Adipocyte (in vitro differentiated cells): ENCODE results near the gene GLIS2.

Experiments used
- DNase-seq: peaks from one replicate; pipeline ENCODE4 v3.0.0-alpha.2; 2015; ENCODE audit warnings: low read depth
- H3K27me3 ChIP-seq: replicated peaks from 2 replicates; pipeline ENCODE4 v1.7.0; 2013; ENCODE audit warnings: mild to moderate bottlenecking, low read length, moderate library complexity; ENCODE audit not compliant: control insufficient read depth, insufficient read depth
- H3K36me3 ChIP-seq: 2 replicates; pipeline ENCODE4 v1.7.0; 2013; ENCODE audit warnings: low read length, mild to moderate bottlenecking, moderate library complexity; ENCODE audit not compliant: control insufficient read depth, insufficient read depth, severe bottlenecking
- H3K4me1 ChIP-seq: 2 replicates; pipeline ENCODE4 v1.7.0; 2013; ENCODE audit warnings: mild to moderate bottlenecking, low read length, moderate library complexity; ENCODE audit not compliant: control insufficient read depth, insufficient read depth
- H3K4me3 ChIP-seq: 2 replicates; pipeline ENCODE4 v1.7.0; 2013; ENCODE audit warnings: mild to moderate bottlenecking, low read length, moderate library complexity
- H3K9ac ChIP-seq: 2 replicates; pipeline ENCODE4 v1.7.0; 2013; ENCODE audit warnings: mild to moderate bottlenecking, low read length, moderate library complexity
- H3K9me3 ChIP-seq: 2 replicates; pipeline ENCODE4 v1.7.0; 2013; ENCODE audit warnings: mild to moderate bottlenecking, low read length, moderate library complexity; ENCODE audit not compliant: control insufficient read depth

Gene GLIS2

GRCh38 chr16:4370570-4371356, 54.9 kb downstream of the GLIS2 start:
- Histone ChIP-seq H3K4me3 (peak overlapping the region; percentile 98), H3K9ac (peak overlapping the region; percentile 99)
- DNase-seq: peak; percentile 85

GRCh38 chr16:4371357-4372000, 55.6 kb downstream of the GLIS2 start, which contains the start of gene VASN:
Gene VASN (plus strand): TSS chr16:4371848. CDS start chr16:4380878, 9,030 bp downstream.
- no peaks in the 10 kb centered on the region for H3K36me3 ChIP-seq
- no peaks in the 10 kb centered on the region for H3K9me3 ChIP-seq
- peak within 1 kb of the TSS; percentile 98 for H3K4me3 ChIP-seq
- H3K4me1 ChIP-seq: peaks cover 55% of the 10 kb centered on the region
- no peaks in the 10 kb centered on the region for H3K27me3 ChIP-seq
- DNase-seq: peak; percentile 94
- peak within 1 kb of the TSS; percentile 99 for H3K9ac ChIP-seq

More at GRCh38 chr16:4370570-4371356, 54.9 kb downstream of the GLIS2 start:
- no peaks in the 10 kb centered on the region for H3K9me3 ChIP-seq
- no peaks in the 10 kb centered on the region for H3K36me3 ChIP-seq
- no peaks in the 10 kb centered on the region for H3K27me3 ChIP-seq
- H3K4me1 ChIP-seq: peaks cover 49% of the 10 kb centered on the region

- peak; percentile 54 for DNase-seq
- no peaks in the 10 kb centered on the region for H3K27me3 ChIP-seq
- peaks cover 61% of the 10 kb centered on the region for H3K4me1 ChIP-seq
- peak overlapping the region; percentile 98 for H3K4me3 ChIP-seq
- no peaks in the 10 kb centered on the region for H3K36me3 ChIP-seq
- no peaks in the 10 kb centered on the region for H3K9me3 ChIP-seq
- H3K9ac ChIP-seq: peak overlapping the region; percentile 99
These were observed 56.2 kb downstream of the GLIS2 start for GRCh38 chr16:4372001-4372577.

DNA sequence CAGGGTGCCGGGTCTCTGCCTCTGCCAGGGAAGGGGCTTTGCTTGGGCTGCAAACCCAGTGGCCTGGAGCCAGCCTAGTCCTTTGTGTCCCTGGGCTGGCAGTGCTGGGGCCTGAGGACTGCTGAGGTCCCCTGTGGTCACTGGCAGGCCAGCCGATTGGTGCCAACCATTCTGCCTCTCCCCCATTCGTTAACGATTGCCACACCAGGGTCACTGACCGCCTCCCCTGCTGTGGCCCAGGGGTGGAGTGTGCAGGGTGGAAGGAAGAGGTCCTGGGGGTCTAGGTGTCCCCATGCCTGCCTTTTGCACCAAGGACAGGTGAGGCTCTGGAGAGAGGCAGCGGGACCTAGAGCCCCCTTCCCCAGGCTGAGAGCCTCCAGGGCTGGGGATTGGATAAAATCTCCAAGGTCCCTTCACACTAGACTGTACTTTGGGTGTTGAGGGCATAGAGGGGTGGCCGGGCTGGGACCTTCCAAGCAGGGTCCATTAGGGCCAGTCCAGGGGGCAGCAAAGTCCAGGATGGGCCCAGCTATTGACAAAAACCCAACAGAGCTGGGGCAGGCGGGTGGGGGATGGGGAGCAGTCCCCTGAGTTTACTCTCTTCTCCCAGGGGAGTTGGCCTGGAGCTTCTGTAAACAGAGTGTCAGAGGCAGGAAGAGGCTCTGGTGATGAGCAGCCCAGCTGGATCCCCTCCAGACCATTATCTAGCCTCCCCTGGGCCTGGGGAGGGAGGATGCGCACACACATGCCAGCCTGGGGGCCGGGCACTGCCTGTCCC, 56.9 kb downstream of the GLIS2 start:
- Histone ChIP-seq H3K27me3 (no peaks in the 10 kb centered on the region), H3K4me1 (peaks cover 66% of the 10 kb centered on the region), H3K4me3 (peak overlapping the region; percentile 98), H3K9ac (peak overlapping the region; percentile 99), H3K9me3 (no peaks in the 10 kb centered on the region), H3K36me3 (no peaks in the 10 kb centered on the region)
- peak; percentile 50 for DNase-seq

- DNase-seq: peak; percentile 57
- no peaks in the 10 kb centered on the region for H3K9me3 ChIP-seq
- peak overlapping the region; percentile 98 for H3K4me3 ChIP-seq
- H3K27me3 ChIP-seq: no peaks in the 10 kb centered on the region
- peak overlapping the region; percentile 99 for H3K9ac ChIP-seq
- no peaks in the 10 kb centered on the region for H3K36me3 ChIP-seq
- peaks cover 73% of the 10 kb centered on the region for H3K4me1 ChIP-seq
These were observed 57.6 kb downstream of the GLIS2 start for GRCh38 chr16:4373356-4373908.

DNA sequence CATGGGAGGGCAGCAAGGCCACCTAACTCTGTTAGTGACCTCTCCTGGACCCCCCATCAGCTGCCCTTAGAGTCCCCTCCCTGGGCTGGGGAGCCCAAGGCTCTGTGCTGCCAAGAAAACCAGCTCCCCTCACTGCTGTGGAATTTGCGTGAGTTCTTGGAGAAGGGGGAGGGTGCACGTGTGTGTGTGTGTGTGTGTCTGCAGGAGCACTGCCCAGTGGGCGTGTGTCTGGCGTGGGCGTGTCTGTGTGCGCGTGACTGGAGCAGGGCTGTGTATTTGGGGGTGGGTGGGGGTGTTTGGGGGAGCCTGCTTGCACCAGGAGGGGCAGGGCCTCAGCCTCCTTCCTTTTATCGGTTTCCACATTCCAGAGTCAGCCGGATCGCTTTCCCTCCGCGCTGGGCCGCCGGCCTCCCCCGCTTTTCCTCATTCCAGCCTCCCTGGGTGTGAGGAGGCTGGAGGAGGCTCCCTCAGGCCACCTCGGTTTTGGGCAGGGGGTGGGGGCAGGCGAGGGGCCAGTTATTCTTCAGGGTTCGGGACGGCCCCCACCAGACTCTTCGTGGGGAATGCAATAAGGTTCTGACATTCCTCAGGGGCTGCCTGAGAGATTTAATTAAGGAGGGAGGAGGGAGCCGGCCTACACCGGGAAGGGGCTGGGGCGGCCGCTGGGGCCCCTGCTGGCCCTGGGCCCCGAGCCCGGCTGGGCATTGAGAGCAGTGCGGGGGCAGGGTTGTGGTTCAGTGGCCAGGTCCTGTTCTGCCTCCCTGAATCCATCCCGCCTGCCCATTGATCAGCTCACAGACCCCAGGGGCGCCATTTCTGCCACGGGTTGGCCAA, 58.3 kb downstream of the GLIS2 start:
- H3K4me3 ChIP-seq: peak overlapping the region; percentile 98
- H3K9me3 ChIP-seq: no peaks in the 10 kb centered on the region
- no peaks in the 10 kb centered on the region for H3K27me3 ChIP-seq
- H3K4me1 ChIP-seq: peaks cover 72% of the 10 kb centered on the region
- DNase-seq: peak; percentile 95
- peak overlapping the region; percentile 99 for H3K9ac ChIP-seq
- H3K36me3 ChIP-seq: no peaks in the 10 kb centered on the region

- Histone ChIP-seq H3K4me1 (peaks cover 60% of the 10 kb centered on the region), H3K9ac (peak overlapping the region; percentile 81), H3K27me3 (no peaks in the 10 kb centered on the region), H3K9me3 (no peaks in the 10 kb centered on the region), H3K4me3 (peak overlapping the region; percentile 68), H3K36me3 (peaks cover 9% of the 10 kb centered on the region)
- no peak for DNase-seq
These were observed 59.9 kb downstream of the GLIS2 start for GRCh38 chr16:4375717-4376116.

GRCh38 chr16:4376126-4376892, 60.4 kb downstream of the GLIS2 start:
- no peaks in the 10 kb centered on the region for H3K9me3 ChIP-seq
- no peaks in the 10 kb centered on the region for H3K27me3 ChIP-seq
- peak overlapping the region; percentile 81 for H3K9ac ChIP-seq
- peaks cover 15% of the 10 kb centered on the region for H3K36me3 ChIP-seq
- H3K4me1 ChIP-seq: peaks cover 54% of the 10 kb centered on the region
- DNase-seq: peak; percentile 93
- H3K4me3 ChIP-seq: peak overlapping the region; percentile 72

GRCh38 chr16:4376893-4377572, 61.2 kb downstream of the GLIS2 start:
- peak; percentile 64 for DNase-seq

More at GRCh38 chr16:4376893-4377572, 61.2 kb downstream of the GLIS2 start:
- Histone ChIP-seq H3K4me1 (peaks cover 51% of the 10 kb centered on the region), H3K4me3 (peak overlapping the region; percentile 72), H3K9ac (peak overlapping the region; percentile 81), H3K36me3 (peaks cover 21% of the 10 kb centered on the region), H3K9me3 (no peaks in the 10 kb centered on the region), H3K27me3 (no peaks in the 10 kb centered on the region)
